ENCODE results near the gene ELFN2. TPM values are rescaled to one million over a fixed set of nuclear protein-coding genes. Genes with fewer than 3 reads are reported as not detected.

Gene ELFN2
- total RNA-seq, 1 donor from 2014 or later: 0.10 TPM

DNA sequence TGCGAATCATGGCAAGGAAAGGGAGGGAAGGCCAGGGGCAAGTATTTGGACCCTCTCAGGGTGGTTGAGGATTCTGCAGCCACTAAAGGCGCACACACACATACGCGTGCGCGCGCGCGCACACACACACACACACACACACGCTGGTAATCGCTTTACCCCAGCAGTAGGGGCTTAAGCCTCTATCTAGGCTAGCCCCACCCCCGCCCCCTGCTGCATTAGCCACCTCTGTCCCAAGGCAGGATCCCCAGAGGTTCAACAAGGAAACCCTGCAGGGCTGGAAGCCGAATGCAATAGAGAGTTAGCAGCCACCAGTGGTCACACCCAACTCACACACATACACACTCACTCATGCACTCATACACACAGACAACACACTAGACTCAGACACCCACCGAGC, 28.6 kb upstream of the ELFN2 start:
- DNase-seq (ENCODE audit: low spot score): no peak

DNA sequence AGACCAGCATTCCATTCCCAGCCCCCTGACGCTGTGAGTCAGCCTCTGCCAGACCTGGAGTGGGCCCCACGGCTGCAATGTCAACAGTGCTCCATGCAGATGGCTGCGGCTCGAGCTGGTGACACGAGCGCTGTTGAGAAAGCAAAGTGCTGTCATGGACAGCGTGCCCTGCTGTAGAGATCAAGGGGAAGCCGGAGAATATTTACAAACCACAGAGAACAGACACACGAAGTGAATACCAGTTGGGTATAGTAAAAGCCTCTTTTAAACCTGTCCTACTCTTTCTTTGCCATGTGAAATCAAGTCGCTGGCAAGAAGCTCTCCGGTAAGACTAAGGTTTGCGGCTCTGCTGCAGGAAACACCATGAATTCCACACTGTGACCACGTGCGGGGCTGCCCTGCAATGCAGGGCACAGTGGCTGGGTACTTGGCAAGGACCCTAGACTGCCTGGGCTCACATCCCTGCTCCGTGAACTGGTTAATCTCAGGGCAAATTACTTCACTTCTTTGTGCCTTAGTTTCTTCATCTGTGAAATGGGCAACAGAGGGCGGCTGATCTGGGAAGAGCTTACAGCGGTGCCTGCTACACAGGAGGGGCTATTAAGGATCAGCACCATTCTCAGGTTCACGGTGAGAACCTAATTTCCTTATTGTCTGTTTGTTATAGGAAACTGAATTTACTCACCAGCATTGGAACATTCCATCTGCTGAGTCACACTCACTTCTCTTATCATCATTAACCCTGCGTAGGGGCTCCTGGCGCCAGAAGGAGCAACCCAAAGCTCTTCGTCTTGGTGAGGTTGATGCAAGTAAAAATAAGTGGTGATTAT, 27.8 kb upstream of the ELFN2 start:
- DNase-seq (ENCODE audit: low spot score): no peak

DNA sequence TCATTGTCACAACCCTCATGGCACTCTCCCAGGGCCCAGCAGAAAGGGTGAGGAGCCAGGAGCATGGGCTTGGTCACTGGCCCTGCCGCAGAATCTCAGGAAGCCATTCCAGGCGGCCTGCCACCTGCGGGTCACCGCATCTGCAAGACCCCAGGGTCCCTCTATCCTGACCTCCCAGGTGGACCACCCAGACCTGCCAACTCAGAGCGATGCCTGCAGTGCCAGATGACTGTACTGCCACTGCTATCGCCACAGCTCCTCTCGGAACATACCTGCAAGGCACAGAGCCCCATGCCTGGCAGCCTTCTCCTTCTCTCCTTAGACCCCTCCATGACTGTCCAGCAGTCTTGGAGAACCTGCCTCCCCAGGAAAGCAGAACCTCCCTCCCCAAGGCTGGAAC, 26.4 kb upstream of the ELFN2 start:
- no peak for DNase-seq (ENCODE audit: low spot score)

DNA sequence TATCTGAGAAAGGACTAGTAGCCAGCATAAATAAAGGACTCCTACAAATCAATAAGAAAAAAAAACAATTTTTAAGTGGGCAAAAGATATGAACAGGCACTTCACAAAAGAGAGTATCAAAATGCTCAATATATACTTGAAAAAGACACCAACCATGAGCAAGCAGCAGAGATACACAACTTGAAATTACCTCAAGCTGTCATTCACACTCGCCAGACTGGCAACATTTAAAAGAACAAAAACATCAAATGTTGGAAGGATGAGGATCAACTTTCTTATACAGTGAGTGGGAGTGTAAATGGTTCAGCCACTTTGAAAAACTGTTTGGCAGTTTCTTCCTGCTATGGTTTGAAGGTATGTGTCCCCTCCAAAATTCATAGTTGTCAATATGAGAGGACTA, 23.9 kb upstream of the ELFN2 start:
- no peak for DNase-seq (ENCODE audit: low spot score)

DNA sequence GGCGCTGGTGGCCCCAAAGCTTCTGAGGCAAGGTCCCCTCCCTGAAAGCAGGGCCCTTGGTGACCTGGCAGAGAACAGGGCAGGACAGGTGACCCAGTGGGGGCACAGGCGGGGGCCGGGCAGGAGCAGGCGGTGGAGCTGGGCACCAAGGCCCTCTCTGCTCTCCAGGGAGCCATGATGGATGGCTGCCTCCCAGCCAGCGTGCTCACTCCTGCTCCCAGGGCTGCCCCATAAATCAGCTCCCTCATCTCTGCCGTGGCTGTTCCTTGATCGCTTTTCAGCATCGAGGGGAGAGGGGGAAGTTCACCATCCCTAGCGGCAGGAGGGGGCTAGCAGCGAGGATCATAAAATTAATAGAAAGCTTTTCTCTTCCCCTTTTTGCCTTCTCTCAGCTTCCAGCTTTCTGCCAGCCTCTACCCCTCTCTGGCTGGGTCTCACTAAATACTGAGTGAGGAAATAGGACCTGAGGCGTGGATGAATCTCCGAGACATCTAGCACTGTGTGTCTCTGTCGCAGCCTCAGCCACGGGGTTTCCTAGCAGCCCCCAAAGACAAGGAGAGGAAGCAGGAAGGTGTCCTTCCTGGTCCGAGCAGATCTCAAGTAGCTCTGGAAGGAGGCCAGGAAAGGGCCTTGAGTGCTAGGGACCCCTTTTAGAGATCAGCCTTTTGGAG, 22.2 kb upstream of the ELFN2 start:
- DNase-seq (ENCODE audit: low spot score): no peak

DNA sequence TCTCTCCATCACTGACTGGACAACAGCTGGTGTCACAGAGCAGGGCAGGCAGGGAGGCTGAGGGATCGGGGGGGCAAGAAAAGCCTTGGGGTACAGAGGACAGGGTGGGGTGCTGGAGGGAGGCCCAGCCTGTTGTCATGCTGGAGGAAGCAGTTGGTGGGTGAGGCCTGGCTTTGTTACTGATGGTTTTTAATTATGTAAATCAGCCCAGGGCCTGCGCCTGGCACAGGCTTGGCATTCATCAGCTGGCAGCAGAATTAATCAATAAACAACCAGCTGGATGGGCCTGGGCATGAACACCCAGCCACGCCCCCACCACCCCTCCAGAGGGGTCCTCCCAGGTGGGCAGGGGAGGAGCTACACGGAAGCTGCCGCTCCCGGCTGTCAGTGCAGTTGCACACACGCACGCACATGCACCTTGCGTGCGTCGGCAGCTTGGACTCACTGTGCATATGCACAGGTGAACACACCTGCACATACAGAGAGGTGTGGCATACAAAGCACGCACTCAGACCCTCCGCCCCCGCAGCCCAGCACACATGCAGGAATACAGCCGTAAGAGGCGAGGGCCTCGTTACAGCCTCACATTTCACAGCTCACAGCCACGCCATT, 21.3 kb upstream of the ELFN2 start:
- no peak for DNase-seq (ENCODE audit: low spot score)

DNA sequence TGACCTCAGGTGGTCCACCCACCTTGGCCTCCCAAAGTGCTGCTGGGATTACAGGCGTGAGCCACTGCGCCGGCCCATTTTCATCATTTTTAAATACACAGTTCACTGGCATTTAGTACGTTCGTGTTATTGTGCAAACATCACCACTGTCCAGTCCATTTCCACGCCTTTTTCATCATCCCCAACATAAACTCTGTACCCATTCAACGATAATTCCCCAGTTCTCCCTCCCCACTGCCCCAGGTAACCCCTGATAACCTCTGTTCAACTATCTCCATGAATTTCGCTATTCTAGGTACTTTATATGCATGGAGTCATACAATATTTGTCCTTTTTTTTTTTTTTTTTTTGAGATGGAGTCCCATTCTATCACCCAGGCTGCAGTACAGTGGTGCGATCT, 18.2 kb upstream of the ELFN2 start:
- DNase-seq (ENCODE audit: low spot score): no peak

DNA sequence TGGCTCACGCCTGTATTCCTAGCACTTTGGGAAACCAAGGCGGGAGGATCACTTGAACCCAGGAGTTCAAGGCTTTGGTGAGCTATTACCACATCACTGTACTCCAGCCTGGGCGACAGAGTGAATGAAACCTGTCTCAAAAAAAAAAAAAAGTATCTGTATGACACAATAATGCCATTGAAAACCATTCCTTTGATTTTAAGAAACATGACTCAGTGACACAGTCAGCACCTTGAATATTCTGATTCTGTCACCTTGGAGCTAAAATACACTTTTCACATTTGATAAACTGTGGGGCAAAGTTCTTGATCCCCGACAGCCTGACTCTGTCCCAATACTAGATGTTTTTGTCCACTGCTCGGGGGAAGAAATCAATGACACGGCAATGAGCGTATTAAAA, 16.7 kb upstream of the ELFN2 start:
- DNase-seq (ENCODE audit: low spot score): no peak

DNA sequence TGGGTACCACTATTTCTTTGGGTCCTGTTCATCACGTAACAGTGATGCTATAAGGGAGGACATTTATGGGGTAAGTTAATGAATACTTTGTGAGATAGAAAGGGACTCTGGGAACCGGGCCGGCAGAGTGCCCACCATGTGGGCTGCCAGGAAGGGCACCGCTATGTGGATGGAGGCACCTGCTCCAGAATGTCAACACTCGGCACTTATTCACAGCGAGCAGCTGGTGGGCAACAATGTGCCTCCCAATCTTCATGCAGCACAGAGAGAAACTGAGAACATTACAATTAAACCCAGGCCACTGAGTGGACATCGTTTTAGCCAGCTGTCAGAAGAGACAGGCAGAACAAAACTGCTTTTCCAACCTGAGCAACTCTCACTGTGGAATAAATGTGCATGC, 15.8 kb upstream of the ELFN2 start:
- no peak for DNase-seq (ENCODE audit: low spot score)

DNA sequence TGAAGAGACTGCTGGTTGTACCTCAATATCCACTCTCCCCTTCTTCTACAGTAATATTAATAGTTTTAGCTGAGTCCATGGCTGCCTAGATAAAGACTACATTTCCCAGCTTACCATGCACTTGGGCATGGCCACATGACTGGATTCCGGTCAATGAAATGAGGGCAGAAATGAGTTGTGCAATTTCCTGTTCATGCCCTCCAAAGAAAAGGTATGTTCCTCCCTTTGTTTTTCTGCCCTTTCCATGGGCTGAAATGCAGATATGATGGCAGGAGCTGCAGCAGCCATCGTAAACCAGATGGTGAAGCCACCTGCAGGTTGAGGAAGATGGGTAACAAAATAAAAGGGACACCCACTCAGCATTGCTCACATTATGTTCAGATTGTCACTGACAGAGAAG, 15.3 kb upstream of the ELFN2 start:
- no peak for DNase-seq (ENCODE audit: low spot score)

DNA sequence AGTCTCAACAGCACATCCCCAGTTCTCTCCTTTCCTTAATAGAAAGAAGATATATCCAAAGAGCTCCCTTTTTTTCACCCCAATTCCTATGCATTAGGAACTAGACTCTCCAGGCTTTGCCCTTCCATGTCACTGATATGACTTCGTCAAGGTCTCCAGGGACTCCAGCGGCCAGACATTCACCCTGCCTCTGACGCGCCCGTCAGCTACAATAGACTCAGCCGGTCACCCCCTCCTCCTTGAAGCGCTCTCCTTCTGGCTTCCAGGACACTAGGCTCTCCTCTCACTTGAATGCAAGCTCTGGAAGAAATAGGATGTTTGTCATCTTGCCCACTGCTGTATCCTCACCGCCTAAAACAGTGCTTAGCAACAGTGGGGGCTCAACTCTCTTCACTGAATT, 14.9 kb upstream of the ELFN2 start:
- DNase-seq (ENCODE audit: low spot score): no peak

DNA sequence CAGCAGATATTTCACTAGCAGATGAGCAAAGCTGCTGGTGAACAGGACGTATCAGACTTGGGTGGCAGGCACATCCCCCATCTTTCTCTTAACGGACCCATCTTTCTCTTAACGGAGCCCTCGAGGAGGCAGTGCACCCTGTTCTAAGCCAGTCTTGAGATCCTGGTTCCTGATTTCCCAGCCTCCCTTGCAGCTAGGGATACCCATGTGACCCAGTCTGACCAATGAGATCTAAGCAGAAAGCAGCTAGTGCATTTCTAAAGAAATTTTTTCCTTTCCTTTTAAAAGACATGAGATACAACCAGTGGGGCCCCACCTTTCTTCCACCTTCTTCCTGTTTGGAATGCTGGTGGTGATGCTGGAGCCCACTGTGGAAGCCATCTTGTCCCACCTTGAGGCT, 13.6 kb upstream of the ELFN2 start:
- no peak for DNase-seq (ENCODE audit: low spot score)

DNA sequence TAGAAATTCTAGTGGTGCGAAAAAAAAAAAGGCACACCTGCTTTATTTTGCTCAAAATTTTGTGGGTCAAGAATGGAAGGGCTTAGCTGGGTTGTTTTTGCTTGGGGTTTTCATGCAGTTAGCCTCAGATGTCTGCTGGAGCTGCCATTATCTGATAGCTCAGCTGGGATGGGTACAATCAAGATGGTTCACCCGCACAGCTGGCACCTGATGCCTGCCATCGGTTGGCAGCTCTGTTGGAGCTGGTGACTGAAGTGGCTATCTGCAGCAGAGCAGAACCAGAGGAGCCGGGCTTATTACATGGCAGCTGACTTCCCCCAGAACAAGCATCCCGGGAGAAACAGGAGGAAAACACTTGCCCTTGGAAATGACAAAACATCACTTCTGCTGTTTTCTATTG, 12.1 kb upstream of the ELFN2 start:
- DNase-seq (ENCODE audit: low spot score): no peak

DNA sequence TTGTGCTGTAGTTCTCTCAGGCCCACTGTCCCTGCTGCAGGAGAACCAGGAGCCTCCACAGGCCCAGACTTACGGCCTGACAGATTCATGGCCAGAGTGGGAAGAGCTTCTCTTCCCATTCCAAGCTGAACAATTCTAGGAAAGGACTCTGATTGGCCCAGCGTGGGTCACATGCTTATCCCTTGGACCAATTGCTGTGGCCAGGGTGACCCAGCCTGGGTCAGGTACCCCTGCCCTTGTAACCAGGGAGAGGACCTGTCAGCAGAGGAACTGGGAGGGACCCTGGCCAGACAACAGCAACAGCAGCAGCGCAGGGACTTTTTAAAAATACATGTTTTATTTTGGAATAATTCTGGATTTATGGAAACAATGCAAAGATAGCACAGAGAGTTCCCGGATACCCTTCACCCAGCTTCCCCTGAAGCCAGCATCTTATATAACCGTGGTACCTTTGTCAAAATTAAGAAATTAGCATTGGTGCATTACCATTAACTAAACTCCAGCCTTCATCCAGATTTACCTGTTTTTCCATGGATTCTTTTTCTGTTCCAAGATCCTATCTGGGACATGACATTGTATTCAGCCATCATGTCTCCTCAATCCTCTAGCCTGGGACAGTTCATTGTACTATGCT, 8.8 kb upstream of the ELFN2 start:
- DNase-seq (ENCODE audit: low spot score): no peak

DNA sequence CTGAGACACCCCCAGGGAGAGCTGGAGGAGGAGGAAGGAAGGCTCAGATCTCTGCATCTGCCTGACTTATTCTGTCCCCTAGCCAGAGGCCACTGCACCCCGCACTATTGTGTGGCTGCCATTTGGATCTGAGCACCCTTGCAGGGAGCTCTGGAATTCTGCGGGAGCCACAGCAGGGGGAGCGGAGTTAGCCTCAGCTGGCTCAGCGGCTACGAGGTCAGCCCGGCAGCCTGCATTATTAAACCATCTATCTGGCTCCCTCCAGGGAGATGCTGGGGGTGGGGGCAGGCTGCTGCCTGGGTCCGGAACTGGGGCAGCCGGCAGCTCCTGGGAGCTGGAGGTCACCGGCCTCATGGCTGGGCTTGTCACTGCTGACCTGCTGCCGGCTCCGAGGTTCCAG, 6.5 kb upstream of the ELFN2 start:
- DNase-seq (ENCODE audit: low spot score): no peak

DNA sequence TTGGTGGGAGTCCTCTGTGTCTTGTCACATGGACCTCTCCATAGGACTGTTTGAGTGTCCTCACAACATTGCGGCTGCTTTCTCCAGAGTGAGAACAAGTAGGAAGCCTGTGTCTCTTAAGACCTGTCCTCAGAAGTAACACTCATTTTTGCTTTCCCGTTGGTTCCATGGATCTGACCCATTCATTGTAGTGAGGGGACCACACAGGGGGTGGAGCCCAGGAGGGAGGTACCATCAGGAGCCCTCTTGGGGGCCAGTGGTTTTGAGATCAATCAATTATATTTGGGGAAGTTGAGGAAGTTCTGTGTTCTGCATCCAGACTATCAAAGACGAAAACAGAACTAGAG, 5.4 kb upstream of the ELFN2 start:
- no peak for DNase-seq (ENCODE audit: low spot score)

DNA sequence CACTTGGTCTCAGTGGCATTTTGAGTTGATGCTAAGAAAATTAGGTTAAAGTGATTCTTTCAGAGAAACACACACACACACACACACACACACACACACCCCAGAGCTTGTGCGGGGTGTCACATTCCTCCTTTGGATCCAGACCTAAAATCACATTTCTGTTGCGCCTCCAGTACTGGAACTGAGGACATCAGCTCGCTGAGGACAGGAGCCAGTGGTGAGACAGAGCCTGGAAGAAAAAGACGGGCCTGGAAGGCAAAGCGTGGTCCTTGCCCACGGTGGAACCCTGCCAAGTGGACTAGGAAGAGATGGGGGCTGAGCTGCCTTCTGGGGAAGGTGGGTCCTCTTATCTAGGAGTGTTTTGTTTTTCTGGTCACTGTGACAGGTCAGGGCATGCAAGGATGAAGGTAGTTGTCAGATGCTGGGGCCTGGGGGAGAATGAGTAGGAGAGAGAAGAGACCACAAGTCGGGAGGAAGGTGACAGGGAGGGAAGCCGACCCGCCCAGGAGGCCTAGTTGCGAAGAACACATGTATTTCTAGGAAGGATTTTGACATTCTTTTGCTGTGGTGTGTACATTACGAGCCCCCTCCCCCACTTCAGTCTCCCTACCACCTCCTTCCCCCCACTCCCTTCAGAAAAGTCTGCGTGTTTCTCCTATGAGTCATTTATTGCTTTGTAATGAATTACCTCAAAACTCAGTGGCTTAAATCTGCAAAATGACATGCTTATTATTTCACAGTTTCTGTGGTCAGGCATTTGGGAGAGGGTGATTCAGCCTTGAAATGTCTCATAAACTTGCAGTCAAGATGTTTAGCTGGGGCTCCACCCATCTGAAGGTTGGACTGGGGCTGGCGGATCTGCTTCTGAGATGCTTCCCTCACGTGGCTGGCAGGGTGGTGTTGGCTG, 4.8 kb upstream of the ELFN2 start:
- no peak for DNase-seq (ENCODE audit: low spot score)

DNA sequence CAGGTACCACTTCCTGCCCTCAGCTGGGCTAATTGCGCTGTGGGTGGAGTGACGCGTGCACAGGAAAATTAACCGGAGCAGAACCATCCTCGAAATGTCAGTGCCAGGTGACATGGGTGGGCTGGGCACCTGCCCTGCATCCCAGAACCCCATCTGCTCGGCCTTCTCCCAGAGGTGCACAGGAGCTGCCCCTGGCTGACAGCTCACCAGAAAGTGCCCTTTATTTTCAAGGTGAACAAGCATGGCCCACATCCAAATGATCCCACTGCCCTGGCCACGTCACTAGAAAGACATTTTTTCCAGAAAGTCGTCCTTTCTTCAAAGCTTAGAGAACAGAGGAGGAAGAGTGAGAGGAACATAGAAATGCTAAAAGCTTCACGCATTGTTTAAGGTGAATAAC, 4.1 kb upstream of the ELFN2 start:
- no peak for DNase-seq (ENCODE audit: low spot score)

DNA sequence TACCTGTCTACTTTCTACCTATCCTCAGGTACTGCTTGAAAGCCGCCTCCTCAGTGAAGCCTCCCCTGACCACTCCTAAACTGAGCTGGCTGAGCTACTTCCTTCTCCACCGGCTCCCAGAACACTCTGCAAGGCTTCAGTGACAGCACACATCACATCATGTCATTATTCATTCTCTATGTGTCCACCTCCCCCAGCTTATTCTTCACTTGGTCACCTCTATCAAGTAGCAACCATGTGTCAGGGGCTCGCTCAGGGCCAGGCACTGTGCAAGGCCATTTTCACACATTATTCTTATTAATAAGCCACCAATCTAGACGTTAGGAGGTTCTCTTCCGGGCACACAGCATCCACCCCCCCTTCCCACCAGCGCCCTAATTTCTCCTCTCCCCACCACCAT, 3.7 kb upstream of the ELFN2 start:
- DNase-seq (ENCODE audit: low spot score): no peak

DNA sequence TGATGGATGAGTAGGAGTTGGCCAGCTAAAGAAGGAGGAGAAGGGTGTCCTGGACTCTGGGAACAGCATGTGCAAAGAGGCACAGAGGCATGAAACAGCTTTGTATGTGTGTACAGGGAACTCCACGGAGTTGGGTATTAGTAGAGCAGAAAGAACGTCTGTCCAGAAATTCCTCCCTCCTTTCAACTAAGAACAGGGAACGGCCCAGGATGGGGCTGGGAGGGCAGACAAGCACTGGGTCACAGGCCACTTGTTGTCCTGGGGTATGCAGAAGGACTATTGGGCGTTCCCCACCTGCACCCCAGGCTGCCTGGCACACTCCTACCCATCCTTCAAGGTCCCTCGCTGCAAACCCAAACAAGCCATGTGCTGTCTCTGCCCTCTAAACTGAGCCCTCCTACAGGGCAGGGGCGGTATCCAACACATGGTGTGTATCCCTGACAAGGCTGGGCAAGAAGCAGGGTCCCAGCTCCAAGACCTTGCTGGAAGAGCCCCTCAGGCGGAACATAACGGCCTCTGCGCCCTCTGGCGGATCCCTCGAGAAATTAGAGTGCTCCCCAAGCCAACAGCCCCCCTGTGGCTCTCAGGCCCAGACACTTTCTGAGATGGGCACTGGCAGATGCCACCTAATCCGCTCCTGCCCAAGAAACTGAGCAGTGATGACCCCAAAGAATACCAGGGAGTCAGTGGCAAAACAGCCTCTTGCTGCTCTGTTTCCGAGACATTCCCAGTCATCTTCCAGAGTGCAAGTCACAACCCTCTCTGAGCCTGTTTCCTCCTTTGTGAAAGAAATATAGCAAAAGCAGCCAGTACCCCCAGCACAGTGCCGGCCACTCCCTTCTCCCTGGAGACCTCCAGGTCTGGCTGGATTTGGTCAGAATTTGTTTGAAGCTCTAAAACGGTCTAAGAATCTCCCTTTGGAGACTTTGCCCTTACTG, 1.6 kb upstream of the ELFN2 start:
- DNase-seq (ENCODE audit: low spot score): no peak

Data from ureter (tissue), 1 donor.